ENCODE data around the gene EPSTI1.

DNA sequence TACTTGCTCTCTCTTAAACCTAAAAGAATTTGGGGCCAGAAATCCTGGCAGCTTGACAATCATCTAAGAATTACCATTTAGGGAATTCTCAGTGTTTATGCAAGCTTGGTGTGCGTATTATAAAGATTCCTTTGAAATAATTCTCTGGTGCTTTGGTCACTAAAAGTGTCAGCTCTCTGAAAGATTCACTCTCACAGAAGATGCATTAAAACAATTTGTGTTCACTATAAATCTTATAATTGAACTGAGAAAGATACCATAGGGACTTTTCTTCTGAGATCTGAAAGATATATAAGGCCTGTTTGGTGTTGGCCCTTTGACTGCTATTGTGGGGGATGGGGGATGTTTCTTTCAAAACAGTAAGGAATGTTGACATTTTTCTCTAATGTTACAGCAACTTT, 27.3 kb downstream of the EPSTI1 start:
- TF ChIP-seq, protein P1, sequence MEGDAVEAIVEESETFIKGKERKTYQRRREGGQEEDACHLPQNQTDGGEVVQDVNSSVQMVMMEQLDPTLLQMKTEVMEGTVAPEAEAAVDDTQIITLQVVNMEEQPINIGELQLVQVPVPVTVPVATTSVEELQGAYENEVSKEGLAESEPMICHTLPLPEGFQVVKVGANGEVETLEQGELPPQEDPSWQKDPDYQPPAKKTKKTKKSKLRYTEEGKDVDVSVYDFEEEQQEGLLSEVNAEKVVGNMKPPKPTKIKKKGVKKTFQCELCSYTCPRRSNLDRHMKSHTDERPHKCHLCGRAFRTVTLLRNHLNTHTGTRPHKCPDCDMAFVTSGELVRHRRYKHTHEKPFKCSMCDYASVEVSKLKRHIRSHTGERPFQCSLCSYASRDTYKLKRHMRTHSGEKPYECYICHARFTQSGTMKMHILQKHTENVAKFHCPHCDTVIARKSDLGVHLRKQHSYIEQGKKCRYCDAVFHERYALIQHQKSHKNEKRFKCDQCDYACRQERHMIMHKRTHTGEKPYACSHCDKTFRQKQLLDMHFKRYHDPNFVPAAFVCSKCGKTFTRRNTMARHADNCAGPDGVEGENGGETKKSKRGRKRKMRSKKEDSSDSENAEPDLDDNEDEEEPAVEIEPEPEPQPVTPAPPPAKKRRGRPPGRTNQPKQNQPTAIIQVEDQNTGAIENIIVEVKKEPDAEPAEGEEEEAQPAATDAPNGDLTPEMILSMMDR (IDR thresholded peaks at IDR 0.05), result no peak
- no peak for TF ChIP-seq POLR2A (IDR thresholded peaks at IDR 0.05)
